GM19372 (cell line): ENCODE data around the gene SEC61A1.

Experiments
- ATAC-seq: cut with Tn5 transposase; IDR thresholded peaks from one replicate; pipeline ENCODE4 v1.9.1; 2021; ENCODE audit warnings: mild to moderate bottlenecking, low read depth, moderate library complexity; ENCODE audit not compliant: unreplicated experiment

Gene SEC61A1

DNA sequence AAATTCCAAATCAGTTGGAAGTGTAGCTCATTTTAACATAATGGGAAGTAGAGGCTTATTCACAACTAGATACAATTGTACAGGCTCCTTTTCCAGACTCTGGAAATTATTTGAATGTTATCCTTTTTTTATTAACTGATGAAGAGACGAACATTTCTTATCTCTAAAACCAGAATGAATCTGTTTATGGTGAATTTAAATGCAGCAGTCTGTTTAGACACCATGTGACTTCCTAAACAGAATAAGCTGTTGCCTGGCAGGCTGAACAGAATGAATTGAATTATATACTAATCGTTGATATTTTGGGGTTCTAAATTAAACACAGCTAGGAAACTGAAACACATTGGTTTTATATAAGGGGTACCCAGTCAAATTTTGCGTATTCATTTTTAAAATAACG lies 4.0 kb downstream of the SEC61A1 start:
- no peak for ATAC-seq

DNA sequence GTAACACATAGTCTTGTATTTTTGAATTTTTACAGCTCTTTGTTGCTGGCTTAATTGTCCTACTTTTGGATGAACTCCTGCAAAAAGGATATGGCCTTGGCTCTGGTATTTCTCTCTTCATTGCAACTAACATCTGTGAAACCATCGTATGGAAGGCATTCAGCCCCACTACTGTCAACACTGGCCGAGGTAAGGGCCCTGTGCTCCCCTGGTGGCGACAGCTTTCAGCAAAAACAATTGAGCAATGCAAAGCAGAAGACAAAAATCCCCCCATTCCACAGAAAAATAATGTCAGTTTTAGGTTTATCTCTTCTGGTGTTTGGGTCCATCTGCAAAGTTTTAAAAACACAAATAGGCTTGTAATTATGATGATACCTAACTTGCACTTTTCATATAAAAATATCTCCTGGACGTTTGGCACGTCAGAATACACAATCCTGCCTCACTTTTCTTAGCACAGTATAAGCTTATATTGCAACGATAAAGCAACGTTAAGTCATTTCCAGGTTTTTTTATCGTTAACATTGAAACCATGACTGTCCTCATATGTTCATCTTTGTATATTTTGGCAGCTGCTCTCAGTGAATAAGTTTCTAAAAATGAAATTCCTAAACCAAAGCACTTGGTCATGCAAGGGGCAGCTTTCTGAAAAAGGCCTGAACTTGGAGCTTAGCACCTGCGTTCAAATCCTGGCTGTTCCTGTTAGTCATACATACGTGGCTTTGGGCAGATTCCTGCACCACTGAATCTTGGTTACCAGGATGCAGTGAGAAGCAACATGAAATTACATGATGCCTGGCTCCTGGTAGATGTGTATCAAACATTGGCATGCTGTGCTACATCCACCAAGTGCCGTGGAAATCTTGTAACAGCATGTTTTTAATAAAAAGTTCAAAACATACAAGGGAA lies 8.5 kb downstream of the SEC61A1 start:
- no peak for ATAC-seq

DNA sequence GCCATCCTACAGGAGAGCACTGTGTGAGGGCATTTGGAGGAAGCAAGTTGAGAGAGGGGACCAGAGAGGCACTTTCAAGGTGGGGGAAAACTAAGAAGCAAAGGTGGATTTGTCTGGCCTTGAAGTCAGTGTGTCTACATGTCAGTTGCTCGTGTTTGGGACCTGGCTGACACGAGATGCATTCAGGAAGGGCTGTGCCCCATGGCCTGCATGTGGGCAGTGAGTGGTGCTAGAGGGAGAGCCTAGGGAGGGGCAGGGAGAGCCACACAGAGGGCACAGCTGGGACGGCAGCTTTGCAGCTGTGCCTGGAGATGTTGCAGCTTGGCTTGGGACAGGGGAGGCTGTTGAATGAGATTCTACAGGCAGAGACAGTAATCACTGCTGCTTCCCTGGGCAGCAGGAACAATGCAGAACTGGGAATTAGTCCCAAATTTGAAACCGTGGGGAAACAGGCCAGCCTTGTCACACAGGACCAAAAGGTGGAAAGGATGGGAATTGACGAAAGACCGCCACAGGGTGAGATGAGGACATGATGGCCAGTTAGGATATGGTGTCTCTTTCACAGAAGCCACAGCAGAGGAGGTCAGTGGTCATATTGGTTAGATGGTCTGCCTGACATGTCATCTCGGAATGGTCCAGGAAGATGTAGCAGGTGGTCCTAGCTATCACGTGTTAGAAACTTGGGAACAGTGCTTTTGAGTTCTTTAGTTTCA lies 10.0 kb downstream of the SEC61A1 start:
- no peak for ATAC-seq

DNA sequence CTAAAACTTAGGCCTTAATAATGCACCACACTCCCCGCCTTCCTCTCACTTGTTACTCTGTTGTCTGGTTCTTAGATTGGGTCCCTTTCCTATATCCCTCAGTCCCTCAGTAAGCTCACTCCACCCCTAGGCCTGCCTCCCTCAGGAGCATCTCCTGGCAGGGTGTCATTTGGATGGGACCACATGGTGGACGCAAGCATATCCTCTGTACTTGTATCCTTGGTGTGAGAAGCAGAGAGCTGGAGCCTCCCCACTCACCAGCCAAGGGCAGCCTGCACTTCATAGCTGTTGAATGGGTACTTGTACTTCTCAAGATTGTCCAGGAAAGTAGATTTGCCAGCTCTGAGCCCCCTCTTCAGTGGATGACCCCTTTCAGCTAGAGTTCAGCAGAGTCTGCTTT lies 11.6 kb downstream of the SEC61A1 start:
- ATAC-seq = no peak

DNA sequence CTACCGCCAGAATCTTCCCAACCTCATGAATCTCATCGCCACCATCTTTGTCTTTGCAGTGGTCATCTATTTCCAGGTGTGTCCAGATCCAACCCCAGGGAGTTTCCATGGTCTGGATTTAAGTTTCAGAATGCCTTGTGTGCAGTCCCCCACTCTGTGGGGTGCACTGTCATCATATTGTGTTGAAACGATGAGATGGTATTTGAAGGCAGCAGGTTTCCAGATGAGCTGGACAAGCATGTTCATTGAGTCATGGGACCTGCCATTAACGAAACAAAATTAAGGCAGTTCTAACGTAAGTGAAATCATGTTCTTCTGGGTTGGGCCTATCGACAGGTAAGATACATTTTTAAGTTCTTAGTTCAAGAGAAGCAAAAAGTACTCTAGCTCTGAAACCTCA lies 12.7 kb downstream of the SEC61A1 start:
- no peak for ATAC-seq

DNA sequence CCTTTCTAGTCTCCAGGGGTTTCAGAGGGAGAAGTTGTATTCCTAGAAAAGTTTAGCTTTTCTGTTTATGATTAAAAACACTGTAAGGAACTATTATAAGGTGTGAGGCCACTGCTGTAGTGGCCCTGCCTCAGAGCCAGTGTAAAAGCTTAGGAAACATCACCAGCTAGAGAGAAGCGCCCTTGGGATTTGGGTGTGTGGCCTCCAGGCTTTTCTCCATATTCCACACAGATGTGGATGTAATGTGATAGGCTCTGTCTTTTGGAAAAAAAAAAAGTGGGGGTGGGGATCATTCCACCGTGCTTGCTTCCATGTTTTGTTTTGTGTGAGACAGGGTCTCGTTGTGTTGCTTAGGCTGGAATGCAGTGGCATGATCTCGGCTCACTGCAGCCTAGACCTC lies 13.9 kb downstream of the SEC61A1 start:
- no peak for ATAC-seq

DNA sequence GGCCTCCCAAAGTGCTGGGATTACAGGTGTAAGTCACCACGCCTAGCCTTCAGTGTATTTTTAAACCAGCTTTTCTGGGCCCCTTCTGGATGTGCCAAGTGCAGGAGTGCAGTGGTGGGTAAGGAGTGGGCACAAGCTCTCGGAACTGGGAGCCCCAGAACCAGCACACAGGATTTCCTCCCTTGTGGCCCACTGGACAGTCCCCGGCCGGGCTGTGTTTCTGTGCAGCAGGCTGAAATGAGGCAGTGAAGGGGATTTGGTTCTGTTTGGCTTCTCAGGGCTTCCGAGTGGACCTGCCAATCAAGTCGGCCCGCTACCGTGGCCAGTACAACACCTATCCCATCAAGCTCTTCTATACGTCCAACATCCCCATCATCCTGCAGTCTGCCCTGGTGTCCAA lies 14.4 kb downstream of the SEC61A1 start:
- no peak for ATAC-seq

DNA sequence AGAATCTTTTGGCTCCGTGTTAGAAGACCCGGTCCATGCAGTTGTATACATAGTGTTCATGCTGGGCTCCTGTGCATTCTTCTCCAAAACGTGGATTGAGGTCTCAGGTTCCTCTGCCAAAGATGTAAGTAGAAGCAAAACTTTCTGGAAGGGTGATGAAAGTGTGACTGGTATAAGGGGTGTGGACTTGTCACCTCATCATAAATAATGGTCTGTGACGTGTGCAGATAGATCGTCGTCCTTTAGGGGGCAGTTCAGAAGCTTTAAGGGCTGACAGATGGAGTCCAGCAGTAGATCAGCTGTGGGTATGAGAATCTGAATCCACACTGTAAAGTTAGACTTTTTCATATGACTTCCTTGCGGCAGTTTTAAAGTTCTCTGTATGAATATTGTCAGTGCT lies 15.3 kb downstream of the SEC61A1 start:
- ATAC-seq = no peak

DNA sequence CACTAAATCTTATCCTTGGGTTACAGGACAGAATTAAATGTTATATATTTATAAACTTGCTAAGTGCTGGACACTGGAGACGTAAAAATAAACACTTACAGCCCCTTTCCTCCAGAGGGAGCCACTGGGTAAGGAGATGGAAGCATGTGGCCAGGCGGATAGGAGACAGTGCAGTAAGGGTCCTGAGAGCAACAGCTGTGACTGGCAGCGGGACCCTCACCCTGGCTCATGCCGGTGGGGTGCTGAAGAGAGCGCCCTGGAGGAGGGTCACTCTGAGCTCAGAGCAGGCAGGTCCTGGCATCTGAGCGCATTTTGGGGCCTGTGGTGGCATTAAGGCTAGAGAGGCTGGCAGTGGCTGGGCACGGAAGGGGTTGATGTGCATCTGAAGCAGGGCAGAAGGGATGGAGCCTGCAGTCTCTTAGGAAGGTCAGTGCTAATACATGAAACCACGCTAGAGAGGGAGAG lies 16.0 kb downstream of the SEC61A1 start:
- no peak for ATAC-seq

DNA sequence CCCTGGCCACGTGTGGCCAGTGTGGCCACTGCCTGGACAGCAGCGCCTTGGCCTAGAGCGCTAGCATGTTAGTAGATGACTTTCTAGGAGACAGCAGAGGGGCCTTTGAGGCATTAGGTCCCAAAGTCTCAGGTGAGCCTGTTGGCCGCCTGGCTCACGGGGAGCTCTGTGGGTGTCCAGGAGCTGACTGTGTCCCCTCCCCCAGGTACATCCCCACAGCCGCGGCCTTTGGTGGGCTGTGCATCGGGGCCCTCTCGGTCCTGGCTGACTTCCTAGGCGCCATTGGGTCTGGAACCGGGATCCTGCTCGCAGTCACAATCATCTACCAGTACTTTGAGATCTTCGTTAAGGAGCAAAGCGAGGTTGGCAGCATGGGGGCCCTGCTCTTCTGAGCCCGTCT lies 17.0 kb downstream of the SEC61A1 start:
- no peak for ATAC-seq

DNA sequence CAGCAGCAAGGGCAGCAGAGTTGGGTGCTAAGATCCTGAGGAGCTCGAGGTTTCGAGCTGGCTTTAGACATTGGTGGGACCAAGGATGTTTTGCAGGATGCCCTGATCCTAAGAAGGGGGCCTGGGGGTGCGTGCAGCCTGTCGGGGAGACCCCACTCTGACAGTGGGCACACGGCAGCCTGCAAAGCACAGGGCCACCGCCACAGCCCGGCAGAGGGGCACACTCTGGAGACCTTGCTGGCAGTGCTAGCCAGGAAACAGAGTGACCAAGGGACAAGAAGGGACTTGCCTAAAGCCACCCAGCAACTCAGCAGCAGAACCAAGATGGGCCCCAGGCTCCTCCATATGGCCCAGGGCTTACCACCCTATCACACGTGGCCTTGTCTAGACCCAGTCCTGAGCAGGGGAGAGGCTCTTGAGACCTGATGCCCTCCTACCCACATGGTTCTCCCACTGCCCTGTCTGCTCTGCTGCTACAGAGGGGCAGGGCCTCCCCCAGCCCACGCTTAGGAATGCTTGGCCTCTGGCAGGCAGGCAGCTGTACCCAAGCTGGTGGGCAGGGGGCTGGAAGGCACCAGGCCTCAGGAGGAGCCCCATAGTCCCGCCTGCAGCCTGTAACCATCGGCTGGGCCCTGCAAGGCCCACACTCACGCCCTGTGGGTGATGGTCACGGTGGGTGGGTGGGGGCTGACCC lies 18.8 kb downstream of the SEC61A1 start:
- no peak for ATAC-seq

DNA sequence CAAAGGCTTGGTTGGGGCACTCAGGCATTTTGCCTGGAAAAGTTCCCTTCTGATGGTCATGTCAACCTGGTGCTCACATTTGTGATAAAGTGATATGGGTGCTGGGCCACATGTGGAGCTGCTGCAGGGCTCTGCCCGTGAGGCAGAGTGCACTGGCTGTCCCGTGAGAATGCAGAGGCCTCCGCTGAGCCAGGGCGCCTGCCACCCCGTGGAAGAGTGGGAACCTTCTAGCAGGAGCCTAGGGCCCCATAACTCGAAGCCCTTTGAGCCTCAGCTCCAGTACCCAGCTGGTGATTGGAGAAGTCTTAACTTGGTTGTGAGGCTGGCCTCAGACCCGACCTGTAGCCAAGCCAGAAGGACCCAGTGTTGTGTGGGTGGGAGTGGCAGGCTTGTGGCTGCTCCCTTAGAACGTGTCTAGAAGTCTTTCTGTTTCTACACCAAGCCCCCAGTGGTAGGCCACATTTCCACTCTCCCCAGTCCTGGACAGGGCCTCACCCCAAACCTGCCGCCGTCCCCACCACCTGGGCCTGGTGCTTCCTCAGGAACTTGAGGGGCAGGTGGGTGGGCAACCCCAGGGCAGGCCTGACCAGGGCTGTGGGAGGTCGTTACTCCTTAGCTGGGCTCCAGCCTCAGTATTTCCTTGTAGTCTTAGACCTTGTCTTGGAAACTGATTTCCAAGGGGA lies 19.7 kb downstream of the SEC61A1 start:
- ATAC-seq = no peak

DNA sequence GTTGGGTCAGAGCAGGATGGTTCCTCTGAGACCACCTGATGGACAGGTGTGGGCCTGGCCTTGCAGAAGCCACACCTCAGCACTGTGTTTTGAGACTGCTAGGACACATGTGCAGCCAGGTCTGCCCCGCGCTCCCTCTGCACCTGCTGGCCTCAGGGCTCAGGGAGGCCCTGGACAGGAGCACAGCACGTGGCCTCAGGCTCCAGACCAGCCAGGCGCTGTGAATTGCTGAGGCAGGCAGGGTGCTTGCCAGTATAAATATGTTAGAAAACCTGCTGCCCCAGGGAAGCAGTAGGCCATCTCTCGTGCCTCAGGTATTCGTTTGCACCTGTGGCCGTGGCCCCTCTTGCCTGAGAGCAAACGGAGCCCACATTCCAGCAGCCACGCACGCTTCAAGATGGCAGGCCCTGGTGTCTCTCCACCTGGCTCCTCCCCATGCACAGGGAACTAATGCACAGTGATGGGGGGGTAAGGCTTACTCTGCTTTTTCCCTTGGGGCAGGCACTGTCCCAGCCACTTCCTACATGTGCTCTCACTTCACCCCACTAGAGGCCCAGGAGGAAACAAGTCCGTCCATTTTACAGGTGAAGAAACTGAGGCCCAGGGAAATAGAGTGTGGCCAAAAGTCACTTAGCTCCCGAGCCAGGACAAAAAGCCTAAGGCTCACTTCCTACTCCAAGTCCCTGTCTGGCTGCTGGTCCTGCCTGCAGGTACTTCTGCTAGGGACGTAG lies 20.4 kb downstream of the SEC61A1 start:
- no peak for ATAC-seq

DNA sequence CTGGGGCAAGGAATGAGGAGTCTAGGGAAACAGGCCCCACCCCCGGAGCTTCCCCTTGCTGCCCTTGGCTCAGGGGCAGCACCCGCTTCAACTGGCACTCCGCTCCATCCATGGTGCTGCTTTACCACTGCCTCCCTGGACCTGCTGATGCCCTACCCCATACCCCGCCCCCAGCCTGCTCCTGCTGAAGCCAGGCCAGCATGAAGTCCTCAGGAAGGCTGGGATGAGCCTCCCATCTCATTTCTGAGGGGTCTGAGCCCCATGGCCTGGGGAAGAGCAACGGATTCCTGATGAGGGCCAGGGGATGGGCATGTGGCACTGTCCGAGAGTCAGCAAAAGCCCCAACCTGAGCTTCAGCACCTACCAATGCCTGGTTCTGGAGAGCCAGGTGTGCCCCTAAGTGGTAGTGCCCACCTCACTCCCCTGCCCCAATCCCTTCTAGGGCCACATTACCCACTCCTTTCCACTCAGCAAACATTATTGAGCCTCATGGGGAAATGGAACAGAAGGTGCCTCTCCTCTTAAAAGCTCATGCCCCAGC lies 21.0 kb downstream of the SEC61A1 start:
- ATAC-seq = no peak

DNA sequence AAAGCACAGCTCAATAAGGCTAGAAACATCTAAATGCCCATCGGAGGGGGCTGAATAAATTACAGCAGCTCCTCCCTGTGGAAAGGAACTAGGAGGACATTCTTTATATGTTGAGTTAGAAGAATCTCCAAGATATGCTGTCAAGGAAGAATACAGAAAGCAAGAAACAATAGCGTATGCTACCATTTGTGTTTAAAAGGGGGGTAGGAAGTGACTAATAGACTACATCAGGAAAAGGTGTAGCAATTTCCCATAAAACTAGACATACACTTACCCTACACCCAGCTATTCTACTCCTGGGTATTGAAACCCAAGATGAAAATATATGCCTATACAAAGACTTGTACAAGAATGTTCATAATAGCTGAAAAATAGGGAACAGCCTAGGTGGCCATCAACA lies 21.6 kb downstream of the SEC61A1 start:
- no peak for ATAC-seq

DNA sequence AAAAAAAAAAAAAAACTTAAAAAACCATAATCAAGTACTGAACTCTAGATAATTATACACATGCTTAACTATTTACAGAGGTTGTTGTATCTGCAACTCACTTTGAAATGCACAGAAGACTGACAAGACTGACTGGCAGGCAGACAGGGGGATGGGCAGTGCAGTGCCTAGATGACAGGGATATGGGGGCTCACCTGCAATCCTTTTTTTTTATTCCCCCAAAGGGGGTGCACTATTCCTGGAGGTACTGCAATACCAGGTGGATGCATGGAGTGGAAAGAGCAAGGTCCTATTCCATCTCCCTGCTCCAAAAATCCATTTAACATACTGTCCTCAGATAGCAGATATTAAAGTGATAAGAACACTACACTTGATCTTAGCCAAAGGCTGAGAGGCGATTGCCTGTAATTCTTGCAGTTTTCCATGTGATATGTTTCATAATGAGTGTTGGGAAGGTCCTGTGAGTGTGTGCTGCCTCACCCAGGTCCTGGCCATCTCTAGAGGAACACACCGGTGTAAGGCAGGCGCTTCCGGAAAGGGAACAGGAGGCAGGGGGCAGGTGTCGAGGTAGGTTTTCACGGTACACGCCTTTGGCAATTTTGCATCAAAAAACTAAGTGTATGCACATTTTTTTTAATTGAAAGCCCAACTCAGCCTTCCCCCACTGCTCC lies 22.7 kb downstream of the SEC61A1 start:
- ATAC-seq = no peak

DNA sequence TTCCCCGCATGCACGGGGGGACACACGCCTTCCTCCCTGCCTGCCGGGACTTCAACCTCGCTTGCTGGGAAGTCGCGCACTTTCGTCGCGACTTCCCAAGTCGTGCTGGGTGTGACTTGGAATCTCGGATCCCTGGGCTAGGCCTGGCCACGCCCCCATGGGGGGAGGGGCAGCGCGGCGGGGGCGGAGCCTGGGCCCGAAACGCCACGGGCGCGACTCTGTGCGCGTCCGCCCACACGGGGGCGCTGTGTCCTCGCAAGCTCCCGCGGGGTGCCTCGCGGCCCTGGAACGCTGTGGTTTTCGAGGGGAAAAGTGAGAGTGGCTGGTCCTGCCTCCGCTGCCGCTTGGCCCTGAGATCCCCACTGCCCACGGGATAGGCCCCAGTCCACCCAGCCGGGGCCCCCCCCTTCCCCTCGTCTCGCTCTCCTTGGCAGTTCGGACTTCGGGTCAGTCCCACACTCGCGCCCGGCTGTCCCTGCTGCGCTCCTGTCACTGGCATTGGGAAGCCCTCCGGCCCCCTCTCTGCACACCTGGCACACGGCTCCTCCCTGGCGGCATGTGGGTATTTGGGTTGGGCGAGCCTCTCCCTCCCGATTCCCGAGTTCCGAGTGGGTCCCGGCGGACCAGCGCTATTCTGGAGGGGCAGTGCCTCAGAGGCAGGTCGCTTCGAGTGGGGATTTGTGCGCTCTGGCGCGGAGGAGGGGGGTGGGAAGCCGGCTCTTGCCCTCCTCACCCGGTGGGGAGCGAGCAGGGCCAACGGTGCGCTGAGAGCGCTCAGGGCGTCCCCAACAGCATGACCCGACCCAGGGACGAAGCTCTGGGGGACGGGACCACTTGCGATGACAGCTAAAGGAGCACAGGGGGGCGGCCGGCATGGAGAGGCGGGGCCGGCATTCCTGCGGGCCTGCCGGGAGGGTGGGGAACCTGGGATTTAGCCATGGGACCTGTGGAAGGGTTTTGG lies 23.6 kb downstream of the SEC61A1 start:
- no peak for ATAC-seq
